ENCODE results near the gene HORMAD2. TPM values are rescaled to one million over a fixed set of nuclear protein-coding genes. Genes with fewer than 3 reads are reported as not detected.
A peak's percentile ranks its signal among the peaks of the same experiment; 100 is the strongest.
"Not testable (repeated sequence)": the region's sequence is repeated elsewhere in the genome, so short reads cannot be mapped to it uniquely, and the experiment has no call there.

Gene HORMAD2
- total RNA-seq, 1 donor from 2014 or later = not detected

- DNase-seq (ENCODE audit: missing footprints) (no peak), ATAC-seq (no peak)
- intact Hi-C loops (cut with DNase I) = no loop called here
These were observed 118.0 kb downstream of the HORMAD2 start for GRCh38 chr22:30198152-30198825.

DNA sequence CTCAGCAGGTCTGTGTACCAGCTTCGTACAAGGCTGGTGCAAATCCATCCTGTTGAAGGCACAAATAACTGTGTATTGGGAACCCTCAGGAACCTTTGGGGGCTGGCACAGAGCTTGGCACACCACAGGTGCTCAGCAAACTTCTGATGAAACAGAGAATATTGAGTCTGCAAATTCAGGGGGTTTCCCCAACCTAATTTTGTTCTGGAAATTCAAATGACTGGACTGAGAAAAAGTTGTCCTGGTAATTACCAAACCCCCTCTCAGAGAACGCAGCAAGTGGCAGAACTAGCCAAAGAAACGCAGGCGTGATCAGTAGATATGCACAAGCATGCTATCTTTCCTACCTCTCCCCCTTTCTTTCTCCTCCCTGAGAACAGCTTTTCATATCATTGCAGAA lies 118.7 kb downstream of the HORMAD2 start:
- ATAC-seq (no peak), DNase-seq (ENCODE audit: missing footprints) (no peak)
- intact Hi-C loops (cut with DNase I) = no loop called here

GRCh38 chr22:30200905-30201304 lies 120.6 kb downstream of the HORMAD2 start:
- DNase-seq (ENCODE audit: missing footprints); intact Hi-C loops (cut with DNase I); ATAC-seq: not testable (repeated sequence)

GRCh38 chr22:30201945-30202344 lies 121.7 kb downstream of the HORMAD2 start:
- no peak for ATAC-seq
- intact Hi-C loops (cut with DNase I) = no loop called here
- DNase-seq (ENCODE audit: missing footprints) = no peak

GRCh38 chr22:30202531-30203006 lies 122.3 kb downstream of the HORMAD2 start:
- ATAC-seq (peak; percentile 65), DNase-seq (ENCODE audit: missing footprints) (no peak)
- intact Hi-C loops (cut with DNase I) = no loop called here

- DNase-seq (ENCODE audit: missing footprints) (no peak), ATAC-seq (no peak)
- intact Hi-C loops (cut with DNase I) = no loop called here
These were observed 123.9 kb downstream of the HORMAD2 start for GRCh38 chr22:30204015-30204741.

GRCh38 chr22:30204742-30205111 lies 124.5 kb downstream of the HORMAD2 start:
- intact Hi-C loops (cut with DNase I) = loop anchor here (5.0 kb wide), 1 partner anchor 48 kb away; no protein-coding TSS in a partner anchor
- no peak for ATAC-seq
- no peak for DNase-seq (ENCODE audit: missing footprints)

DNA sequence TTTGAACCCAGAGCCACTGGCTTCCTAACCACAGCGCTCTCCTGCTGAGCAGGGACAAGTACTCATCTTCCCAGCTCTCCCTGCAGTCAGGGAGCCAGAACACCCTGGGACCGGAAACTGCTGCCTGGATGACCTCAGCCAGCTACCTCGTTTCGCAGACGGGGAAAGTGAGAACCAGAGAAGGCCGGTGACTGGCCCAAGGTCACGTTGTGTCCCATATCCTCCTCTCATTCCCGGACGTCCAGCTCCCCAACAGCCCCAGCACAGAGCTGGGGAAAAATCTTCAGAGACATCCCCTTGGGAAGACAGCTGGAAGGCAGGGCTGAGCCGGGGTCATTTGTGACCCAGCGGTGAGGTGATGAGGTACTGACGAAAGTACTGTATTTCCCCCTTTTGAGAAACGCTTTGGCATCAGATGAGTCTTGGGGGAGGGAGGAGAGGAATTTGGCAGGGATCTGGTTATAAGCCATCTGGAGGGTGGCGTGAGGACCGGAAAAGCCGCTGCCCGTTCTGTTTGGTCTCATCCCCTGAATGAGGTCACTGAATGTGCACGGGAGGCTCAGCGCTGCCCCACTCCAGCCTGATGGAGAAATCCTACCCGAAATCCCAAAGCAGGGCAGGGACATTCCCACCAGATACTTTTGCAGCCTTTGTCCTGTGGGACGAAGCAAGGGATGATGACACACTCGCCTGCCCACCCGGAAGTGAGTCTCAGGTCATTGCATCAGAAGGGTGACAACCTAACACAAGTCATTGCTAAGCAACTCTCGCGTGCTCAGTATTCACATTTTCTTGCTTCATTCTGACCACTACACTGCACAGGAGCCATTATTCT lies 125.2 kb downstream of the HORMAD2 start:
- intact Hi-C loops (cut with DNase I) = loop anchor here (5.0 kb wide), 1 partner anchor 47 kb away; no protein-coding TSS in a partner anchor
- DNase-seq (ENCODE audit: missing footprints) = peak; percentile 74
- ATAC-seq = peak; percentile 66

DNA sequence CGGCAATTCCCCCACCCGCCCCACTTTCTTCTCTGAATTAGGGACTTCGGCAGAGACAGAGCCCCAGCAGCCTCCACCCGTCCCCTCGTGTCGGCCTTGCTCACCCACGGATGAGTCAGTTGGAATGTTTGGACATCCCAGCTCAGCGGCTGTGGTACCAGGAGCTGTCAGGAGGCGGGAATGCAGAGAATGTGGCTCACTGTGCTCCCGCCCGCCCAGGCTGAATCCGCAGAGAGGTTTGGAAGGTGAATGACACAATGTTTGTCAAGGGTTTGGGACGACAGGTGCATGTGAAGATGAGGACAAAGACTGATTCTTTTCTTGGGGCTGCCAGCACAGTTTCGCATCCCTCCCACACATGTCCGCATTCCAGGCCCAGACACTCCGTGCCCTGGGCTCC lies 126.7 kb downstream of the HORMAD2 start:
- no peak for ATAC-seq
- DNase-seq (ENCODE audit: missing footprints) = no peak
- intact Hi-C loops (cut with DNase I) = loop anchor here (5.0 kb wide), 1 partner anchor 45 kb away; no protein-coding TSS in a partner anchor

- DNase-seq (ENCODE audit: missing footprints) = peak; percentile 84
- peak; percentile 83 for ATAC-seq
- intact Hi-C loops (cut with DNase I) = loop anchor here (5.0 kb wide), 1 partner anchor 43 kb away; no protein-coding TSS in a partner anchor
These were observed 128.7 kb downstream of the HORMAD2 start for GRCh38 chr22:30208631-30209603.

DNA sequence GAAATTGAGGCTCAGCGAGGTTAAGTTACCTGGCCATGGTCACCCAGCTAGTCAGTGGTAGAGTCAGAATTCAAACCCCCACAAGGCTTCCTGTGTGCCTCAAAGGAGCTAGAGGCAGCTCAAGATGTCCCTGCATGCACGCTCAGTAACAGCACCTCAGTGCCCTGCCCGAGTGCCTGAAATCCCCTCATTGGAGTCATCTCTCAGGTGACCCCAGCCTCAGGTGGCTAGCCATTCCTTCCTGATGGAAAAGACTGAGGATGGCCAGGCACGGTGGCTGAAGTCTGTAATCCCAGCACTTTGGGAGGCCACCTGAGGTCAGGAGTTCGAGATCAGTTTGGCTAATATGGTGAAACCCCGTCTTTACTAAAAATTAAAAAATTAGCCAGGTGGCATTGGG lies 129.4 kb downstream of the HORMAD2 start:
- intact Hi-C loops (cut with DNase I) = loop anchor here (5.0 kb wide), 1 partner anchor 43 kb away; no protein-coding TSS in a partner anchor
- DNase-seq (ENCODE audit: missing footprints) (no peak), ATAC-seq (no peak)

DNA sequence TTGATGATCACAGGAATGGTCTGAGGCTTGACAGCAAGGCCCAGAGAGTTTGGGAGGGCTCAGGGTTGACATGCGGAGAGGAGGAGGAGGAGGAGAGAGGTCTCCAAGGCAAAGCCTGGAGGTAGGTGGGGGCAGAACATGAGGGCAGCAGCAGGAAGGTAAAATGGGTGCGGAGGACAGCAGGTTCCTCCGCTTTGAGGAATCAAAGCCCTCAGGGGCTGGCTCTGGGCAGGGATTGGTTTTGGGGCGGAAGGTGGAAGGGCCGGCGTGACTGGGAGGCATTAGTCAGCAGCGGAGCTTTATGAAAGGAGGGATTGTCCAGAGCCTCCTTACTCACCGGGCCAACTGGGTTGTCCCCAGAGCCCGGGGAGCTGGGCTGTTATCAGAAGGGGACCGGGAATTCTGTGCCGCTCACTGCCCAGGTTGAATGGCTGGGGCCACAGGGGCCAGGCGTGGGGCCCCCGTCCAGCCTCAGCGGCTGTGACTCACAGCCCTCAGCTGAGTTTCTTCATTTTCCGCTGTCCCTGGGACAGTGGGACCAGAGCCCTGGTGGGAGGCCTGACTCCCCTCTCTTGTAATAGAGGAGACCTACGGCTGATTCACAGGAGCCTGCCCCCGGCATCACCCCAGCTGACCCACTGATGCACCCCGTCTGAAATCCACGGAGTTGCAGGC lies 130.1 kb downstream of the HORMAD2 start:
- ATAC-seq = no peak
- no peak for DNase-seq (ENCODE audit: missing footprints)
- intact Hi-C loops (cut with DNase I) = no loop called here

- intact Hi-C loops (cut with DNase I) = no loop called here
- ATAC-seq (no peak), DNase-seq (ENCODE audit: missing footprints) (no peak)
These were observed 131.0 kb downstream of the HORMAD2 start for GRCh38 chr22:30211124-30211820.

GRCh38 chr22:30212363-30212995 lies 132.2 kb downstream of the HORMAD2 start:
- intact Hi-C loops (cut with DNase I) = no loop called here
- ATAC-seq = no peak
- no peak for DNase-seq (ENCODE audit: missing footprints)

DNA sequence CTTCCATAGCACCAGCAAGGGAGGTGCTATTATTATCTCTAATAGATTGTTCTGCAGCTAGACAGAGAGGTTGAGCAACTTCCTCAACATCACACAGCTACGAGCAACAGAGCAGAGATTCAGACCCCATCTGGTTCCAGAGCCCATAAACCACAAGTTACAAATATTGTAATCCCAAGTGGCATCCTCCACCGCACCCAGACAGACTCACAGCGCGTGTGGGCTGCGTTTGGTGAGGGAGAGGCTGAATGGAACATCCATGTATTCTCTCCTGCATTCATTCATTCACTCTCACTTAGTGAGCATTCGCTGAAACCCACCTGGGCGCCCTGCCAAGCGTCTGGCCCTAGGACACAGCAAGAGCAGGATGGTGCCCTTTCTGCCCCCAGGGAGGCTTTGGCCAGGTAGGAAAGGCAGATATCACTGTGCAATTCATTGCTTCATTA lies 132.8 kb downstream of the HORMAD2 start:
- ATAC-seq (no peak), DNase-seq (ENCODE audit: missing footprints) (no peak)
- intact Hi-C loops (cut with DNase I) = no loop called here

DNA sequence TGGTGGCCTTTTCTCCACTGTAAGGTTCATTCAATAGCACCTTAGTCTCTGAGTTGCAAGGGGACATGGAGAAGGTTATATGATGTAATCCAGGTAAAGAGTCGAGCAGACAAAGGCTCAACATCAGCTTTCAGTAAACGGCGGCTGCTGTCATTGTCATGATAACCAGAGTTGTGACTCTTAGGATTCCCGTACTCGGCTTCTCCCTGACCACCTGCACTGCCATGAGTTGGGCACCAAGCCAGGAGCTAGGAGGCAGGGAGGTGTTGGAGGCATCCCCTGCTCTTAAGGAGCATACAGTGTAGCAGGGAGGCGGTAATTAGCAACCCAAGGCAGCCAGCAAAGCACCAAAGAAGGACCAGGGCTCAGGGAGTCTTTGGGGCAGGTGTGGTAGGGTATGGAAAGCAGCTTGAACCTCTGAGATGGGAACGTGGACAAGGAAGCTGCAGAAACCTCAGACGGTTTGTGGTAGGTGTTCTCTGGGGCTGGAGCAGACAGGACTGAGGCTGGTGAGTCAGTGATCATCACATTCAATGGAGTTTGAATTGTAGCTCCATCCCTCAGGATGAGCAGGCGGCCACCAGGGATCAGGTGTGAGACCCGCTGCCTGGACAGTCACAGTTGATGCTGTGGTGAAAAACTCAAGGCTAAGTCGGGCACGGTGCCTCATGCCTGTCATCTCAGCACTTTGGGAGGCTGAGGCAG lies 134.6 kb downstream of the HORMAD2 start:
- intact Hi-C loops (cut with DNase I) = no loop called here
- DNase-seq (ENCODE audit: missing footprints) (no peak), ATAC-seq (no peak)
